Inflammatory macrophage (primary cell): Measurements from ENCODE around the gene SLC36A3.
"Not testable (repeated sequence)": the region's sequence is repeated elsewhere in the genome, so short reads cannot be mapped to it uniquely, and the experiment has no call there.

Source experiments
- DNase-seq, 2 donors: peaks; one replicate each; pipeline ENCODE4 v3.0.0-alpha.2; 2020 to 2022

SLC36A3 gene

GRCh38 chr5:151237685-151238084, 65.9 kb downstream of the SLC36A3 start:
- no peak for DNase-seq

GRCh38 chr5:151236888-151237287, 66.7 kb downstream of the SLC36A3 start:
- no peak for DNase-seq

- not testable (repeated sequence) for DNase-seq
Observed at GRCh38 chr5:151235239-151235571, 68.4 kb downstream of the SLC36A3 start.

- DNase-seq: peak; percentile 71 to 86
Observed at GRCh38 chr5:151234476-151235238, 68.9 kb downstream of the SLC36A3 start.

GRCh38 chr5:151233616-151234085, 69.9 kb downstream of the SLC36A3 start:
- no peak for DNase-seq

- DNase-seq: no peak
Observed at GRCh38 chr5:151231359-151231758, 72.2 kb downstream of the SLC36A3 start.

GRCh38 chr5:151230048-151230680, 73.4 kb downstream of the SLC36A3 start:
- DNase-seq: no peak

GRCh38 chr5:151228986-151229385, 74.6 kb downstream of the SLC36A3 start:
- no peak for DNase-seq

GRCh38 chr5:151227918-151228447, 75.6 kb downstream of the SLC36A3 start:
- DNase-seq: no peak
